HG03064 (cell line): ENCODE measurements around the gene GABRG3.

Experiments
- ATAC-seq: cut with Tn5 transposase; IDR thresholded peaks from one replicate; pipeline ENCODE4 v1.9.1; 2021; ENCODE audit warnings: low read depth; ENCODE audit not compliant: unreplicated experiment

The GABRG3 gene

GRCh38 chr15:27382361-27383025 is 411.5 kb downstream of the GABRG3 start:
- no peak for ATAC-seq

GRCh38 chr15:27383726-27384125 is 412.7 kb downstream of the GABRG3 start:
- ATAC-seq, result no peak

- ATAC-seq, result no peak
Observed at GRCh38 chr15:27392163-27392562, 421.2 kb downstream of the GABRG3 start.

- no peak for ATAC-seq
Observed at GRCh38 chr15:27396521-27396920, 425.5 kb downstream of the GABRG3 start.

- no peak for ATAC-seq
Observed at GRCh38 chr15:27396996-27397395, 426.0 kb downstream of the GABRG3 start.

GRCh38 chr15:27398631-27399161 is 427.7 kb downstream of the GABRG3 start:
- no peak for ATAC-seq

- no peak for ATAC-seq
Observed at GRCh38 chr15:27399241-27399640, 428.3 kb downstream of the GABRG3 start.

- no peak for ATAC-seq
Observed at GRCh38 chr15:27401471-27401870, 430.5 kb downstream of the GABRG3 start.

GRCh38 chr15:27408428-27408827 is 437.4 kb downstream of the GABRG3 start:
- ATAC-seq, result no peak

- ATAC-seq, result no peak
Observed at GRCh38 chr15:27410996-27411605, 440.1 kb downstream of the GABRG3 start.

GRCh38 chr15:27412415-27412814 is 441.4 kb downstream of the GABRG3 start:
- ATAC-seq, result no peak

- no peak for ATAC-seq
Observed at GRCh38 chr15:27414168-27414870, 443.3 kb downstream of the GABRG3 start.

GRCh38 chr15:27418726-27419125 is 447.7 kb downstream of the GABRG3 start:
- ATAC-seq, result no peak

GRCh38 chr15:27422997-27423396 is 452.0 kb downstream of the GABRG3 start:
- ATAC-seq, result no peak

- ATAC-seq, result no peak
Observed at GRCh38 chr15:27426805-27427204, 455.8 kb downstream of the GABRG3 start.

- no peak for ATAC-seq
Observed at GRCh38 chr15:27427276-27427675, 456.3 kb downstream of the GABRG3 start.

- ATAC-seq, result no peak
Observed at GRCh38 chr15:27428151-27428550, 457.2 kb downstream of the GABRG3 start.

GRCh38 chr15:27429577-27429976 is 458.6 kb downstream of the GABRG3 start:
- ATAC-seq, result no peak

GRCh38 chr15:27433604-27434003 is 462.6 kb downstream of the GABRG3 start:
- ATAC-seq, result no peak

GRCh38 chr15:27438403-27439375 is 467.7 kb downstream of the GABRG3 start:
- ATAC-seq, result no peak
